Vagina (tissue), 2 donors: ENCODE results near the gene STK10. TPM values are rescaled to one million over a fixed set of nuclear protein-coding genes. Genes with fewer than 3 reads are reported as not detected.

ENCODE experiments used
- DNase-seq, 2 donors: peaks; one replicate each; pipeline ENCODE4 v3.0.0-alpha.2; 2017; ENCODE audit errors: extremely low spot score in 2 of 2
- H3K27ac ChIP-seq: fragments of 200-600 bp; sonication (generic); one replicate; pipeline ENCODE4 v1.5.1; 2019
- H3K27me3 ChIP-seq: fragments of 200-600 bp; sonication (generic); one replicate; pipeline ENCODE4 v1.5.1; 2019
- H3K36me3 ChIP-seq, 2 donors: fragments of 200-600 bp; sonication (generic); one replicate each; pipeline ENCODE4 v1.5.1; 2017 to 2019
- H3K4me1 ChIP-seq: fragments of 200-600 bp; sonication (generic); one replicate; pipeline ENCODE4 v1.5.1; 2019
- H3K4me3 ChIP-seq, 2 donors: fragments of 200-600 bp; sonication (generic); 1 replicate in 1 of 2; 2 replicates in 1 of 2; pipeline ENCODE4 v1.5.1; 2016 to 2019
- H3K9me3 ChIP-seq: fragments of 200-600 bp; sonication (generic); one replicate; pipeline ENCODE4 v1.5.1; 2019
- CTCF ChIP-seq, 3 experiments: fragments of 450-650 bp in 2 of 3; fragments of 200-600 bp in 1 of 3; sonication (generic) in 1 of 3; IDR thresholded peaks; one replicate each; pipeline ENCODE4 v1.5.1; 2017 to 2019; ENCODE audit warnings: antibody characterized with exemption in 3 of 3, mild to moderate bottlenecking in 2 of 3, moderate library complexity in 2 of 3
- POLR2A ChIP-seq, 2 donors: fragments of 450-650 bp; IDR thresholded peaks; one replicate each; pipeline ENCODE4 v1.6.1; 2017; ENCODE audit warnings: antibody characterized with exemption in 2 of 2, mild to moderate bottlenecking in 2 of 2, moderate library complexity in 2 of 2
- POLR2AphosphoS5 ChIP-seq, 2 donors: sonication (generic); formaldehyde crosslinking; IDR thresholded peaks; one replicate each; pipeline ENCODE4 v1.9.0; 2017; ENCODE audit warnings: antibody characterized with exemption in 2 of 2, mild to moderate bottlenecking in 2 of 2, low read depth in 1 of 2; ENCODE audit not compliant: insufficient read depth in 1 of 2
- intact Hi-C: fragments of 100-400 bp; cut with DNase I; formaldehyde crosslinking; loops from one replicate; pipeline ENCODE4 v1.15.1; 2023
- total RNA-seq: library from RNA; depleted of rRNA; stranded (reverse); fragments of >200 nt; gene quantifications from one replicate; pipeline ENCODE4 v1.2.3, GENCODE V29; 2016

STK10 gene
- total RNA-seq, 1 donor from 2014 or later, result 33.9 TPM

- H3K9me3 ChIP-seq, result no peaks in the 10 kb centered on the region
- H3K4me3 ChIP-seq, result no peak overlapping the region
- intact Hi-C loops, result no loop called here
- no peak for TF ChIP-seq CTCF (IDR thresholded peaks at IDR 0.05)
- TF ChIP-seq POLR2A (IDR thresholded peaks at IDR 0.05), result no peak
- TF ChIP-seq POLR2AphosphoS5 (IDR thresholded peaks at IDR 0.05; ENCODE audit: insufficient read depth in 1 of 2, low read depth in 1 of 2), result no peak
- H3K36me3 ChIP-seq, result no peaks in the 10 kb centered on the region
- no peak for DNase-seq
- peaks cover 15% of the 10 kb centered on the region for H3K4me1 ChIP-seq
- no peak overlapping the region for H3K27ac ChIP-seq
- H3K27me3 ChIP-seq, result no peaks in the 10 kb centered on the region
Measured at GRCh38 chr5:172172912-172173563, 15.0 kb downstream of the STK10 start.

- H3K27me3 ChIP-seq, result no peaks in the 10 kb centered on the region
Measured at GRCh38 chr5:172171118-172171517, 16.9 kb downstream of the STK10 start.

GRCh38 chr5:172170251-172170701 lies 17.7 kb downstream of the STK10 start:
- no peak for DNase-seq
- H3K9me3 ChIP-seq, result no peaks in the 10 kb centered on the region
- H3K27me3 ChIP-seq, result no peaks in the 10 kb centered on the region
- no peak for TF ChIP-seq POLR2AphosphoS5 (IDR thresholded peaks at IDR 0.05; ENCODE audit: insufficient read depth in 1 of 2, low read depth in 1 of 2)
- no peak for TF ChIP-seq POLR2A (IDR thresholded peaks at IDR 0.05)
- no peak for TF ChIP-seq CTCF (IDR thresholded peaks at IDR 0.05)
- H3K36me3 ChIP-seq, result no peaks in the 10 kb centered on the region
- H3K27ac ChIP-seq, result no peak overlapping the region
- intact Hi-C loops, result no loop called here
- peaks cover 15% of the 10 kb centered on the region for H3K4me1 ChIP-seq
- no peak overlapping the region for H3K4me3 ChIP-seq

More at GRCh38 chr5:172171118-172171517, 16.9 kb downstream of the STK10 start:
- TF ChIP-seq POLR2AphosphoS5 (IDR thresholded peaks at IDR 0.05; ENCODE audit: insufficient read depth in 1 of 2, low read depth in 1 of 2) (no peak), CTCF (IDR thresholded peaks at IDR 0.05) (no peak), POLR2A (IDR thresholded peaks at IDR 0.05) (no peak)
- Histone ChIP-seq H3K9me3 (no peaks in the 10 kb centered on the region), H3K4me1 (peaks cover 15% of the 10 kb centered on the region), H3K27ac (no peak overlapping the region), H3K4me3 (no peak overlapping the region), H3K36me3 (no peaks in the 10 kb centered on the region)
- no peak for DNase-seq
- intact Hi-C loops, result no loop called here

- no peak for DNase-seq
- H3K4me1 ChIP-seq, result peaks cover 9% of the 10 kb centered on the region
- no peaks in the 10 kb centered on the region for H3K36me3 ChIP-seq
- intact Hi-C loops, result no loop called here
- no peak for TF ChIP-seq POLR2A (IDR thresholded peaks at IDR 0.05)
- TF ChIP-seq CTCF (IDR thresholded peaks at IDR 0.05), result no peak
- no peak for TF ChIP-seq POLR2AphosphoS5 (IDR thresholded peaks at IDR 0.05; ENCODE audit: insufficient read depth in 1 of 2, low read depth in 1 of 2)
- no peak overlapping the region for H3K27ac ChIP-seq
- H3K4me3 ChIP-seq, result no peak overlapping the region
- no peaks in the 10 kb centered on the region for H3K9me3 ChIP-seq
- H3K27me3 ChIP-seq, result no peaks in the 10 kb centered on the region
Measured at GRCh38 chr5:172169216-172169615, 18.8 kb downstream of the STK10 start.

GRCh38 chr5:172168311-172168710 lies 19.7 kb downstream of the STK10 start:
- no peaks in the 10 kb centered on the region for H3K27me3 ChIP-seq
- H3K36me3 ChIP-seq, result no peaks in the 10 kb centered on the region
- H3K27ac ChIP-seq, result no peak overlapping the region
- intact Hi-C loops, result no loop called here
- no peaks in the 10 kb centered on the region for H3K9me3 ChIP-seq
- DNase-seq, result no peak
- TF ChIP-seq POLR2AphosphoS5 (IDR thresholded peaks at IDR 0.05; ENCODE audit: insufficient read depth in 1 of 2, low read depth in 1 of 2), result no peak
- no peak for TF ChIP-seq CTCF (IDR thresholded peaks at IDR 0.05)
- TF ChIP-seq POLR2A (IDR thresholded peaks at IDR 0.05), result no peak
- peaks cover 7% of the 10 kb centered on the region for H3K4me1 ChIP-seq
- H3K4me3 ChIP-seq, result no peak overlapping the region
